HEK293 (cell line): ENCODE results near the gene KRT13.

Source experiments
- BCL6B ChIP-seq: fragments of 450-650 bp; formaldehyde crosslinking; IDR thresholded peaks from 2 replicates; pipeline ENCODE4 v1.5.1; 2017; ENCODE audit warnings: missing biosample characterization, missing genetic modification characterization
- EGR2 ChIP-seq: fragments of 450-650 bp; formaldehyde crosslinking; IDR thresholded peaks from 2 replicates; pipeline ENCODE4 v1.5.1; 2016; ENCODE audit warnings: low read depth, missing biosample characterization, missing genetic modification characterization
- IKZF3 ChIP-seq: fragments of 450-650 bp; IDR thresholded peaks from 2 replicates; pipeline ENCODE4 v1.5.0; 2018; ENCODE audit warnings: missing biosample characterization, mild to moderate bottlenecking, missing genetic modification characterization, moderate library complexity
- KLF1 ChIP-seq: fragments of 450-650 bp; formaldehyde crosslinking; IDR thresholded peaks from 2 replicates; pipeline ENCODE4 v1.5.1; 2016; ENCODE audit warnings: missing biosample characterization, missing genetic modification characterization
- MYNN ChIP-seq: fragments of 450-650 bp; formaldehyde crosslinking; IDR thresholded peaks from 2 replicates; pipeline ENCODE4 v1.5.1; 2016; ENCODE audit warnings: missing biosample characterization, missing genetic modification characterization, borderline replicate concordance
- MZF1 ChIP-seq: fragments of 450-650 bp; formaldehyde crosslinking; IDR thresholded peaks from 2 replicates; pipeline ENCODE4 v1.5.1; 2017; ENCODE audit warnings: missing biosample characterization, missing genetic modification characterization, borderline replicate concordance
- OSR2 ChIP-seq: fragments of 450-650 bp; formaldehyde crosslinking; IDR thresholded peaks from 2 replicates; pipeline ENCODE4 v1.5.1; 2016; ENCODE audit warnings: missing biosample characterization, missing genetic modification characterization
- REPIN1 ChIP-seq: fragments of 450-650 bp; formaldehyde crosslinking; IDR thresholded peaks from 2 replicates; pipeline ENCODE4 v1.5.1; 2017; ENCODE audit warnings: missing biosample characterization, missing genetic modification characterization, low read depth
- SP3 ChIP-seq: fragments of 450-650 bp; formaldehyde crosslinking; IDR thresholded peaks from 2 replicates; pipeline ENCODE4 v1.5.1; 2016; ENCODE audit warnings: missing biosample characterization, missing genetic modification characterization
- ZNF140 ChIP-seq: fragments of 450-650 bp; formaldehyde crosslinking; IDR thresholded peaks from 2 replicates; pipeline ENCODE4 v1.5.1; 2016; ENCODE audit warnings: missing biosample characterization, missing genetic modification characterization
- ZNF146 ChIP-seq: fragments of 450-650 bp; formaldehyde crosslinking; IDR thresholded peaks from 2 replicates; pipeline ENCODE4 v1.5.1; 2016; ENCODE audit warnings: missing biosample characterization, missing genetic modification characterization
- ZNF169 ChIP-seq: fragments of 450-650 bp; formaldehyde crosslinking; IDR thresholded peaks from 2 replicates; pipeline ENCODE4 v1.5.1; 2016; ENCODE audit warnings: missing biosample characterization, missing genetic modification characterization
- ZNF174 ChIP-seq: fragments of 450-650 bp; formaldehyde crosslinking; IDR thresholded peaks from 2 replicates; pipeline ENCODE4 v1.5.0; 2017; ENCODE audit warnings: missing biosample characterization, mild to moderate bottlenecking, missing genetic modification characterization
- ZNF2 ChIP-seq: fragments of 450-650 bp; formaldehyde crosslinking; IDR thresholded peaks from 2 replicates; pipeline ENCODE4 v1.5.1; 2016; ENCODE audit warnings: missing biosample characterization, missing genetic modification characterization
- ZNF23 ChIP-seq: fragments of 450-650 bp; formaldehyde crosslinking; IDR thresholded peaks from 2 replicates; pipeline ENCODE4 v1.5.1; 2016; ENCODE audit warnings: missing biosample characterization, missing genetic modification characterization, borderline replicate concordance
- ZNF354C ChIP-seq: fragments of 450-650 bp; formaldehyde crosslinking; IDR thresholded peaks from 2 replicates; pipeline ENCODE4 v1.5.1; 2016; ENCODE audit warnings: missing biosample characterization, missing genetic modification characterization, low read depth, borderline replicate concordance
- ZNF362 ChIP-seq: fragments of 450-650 bp; formaldehyde crosslinking; IDR thresholded peaks from 2 replicates; pipeline ENCODE4 v1.5.1; 2016; ENCODE audit warnings: missing biosample characterization, missing genetic modification characterization
- ZNF488 ChIP-seq: fragments of 450-650 bp; formaldehyde crosslinking; IDR thresholded peaks from 2 replicates; pipeline ENCODE4 v1.5.1; 2016; ENCODE audit warnings: missing biosample characterization, missing genetic modification characterization
- ZNF501 ChIP-seq: fragments of 450-650 bp; formaldehyde crosslinking; IDR thresholded peaks from 2 replicates; pipeline ENCODE4 v1.5.1; 2016; ENCODE audit warnings: missing biosample characterization, missing genetic modification characterization
- ZNF510 ChIP-seq: fragments of 450-650 bp; formaldehyde crosslinking; IDR thresholded peaks from 2 replicates; pipeline ENCODE4 v1.5.1; 2018; ENCODE audit warnings: mild to moderate bottlenecking, missing genetic modification characterization, missing biosample characterization; ENCODE audit not compliant: insufficient replicate concordance
- ZNF514 ChIP-seq: fragments of 450-650 bp; formaldehyde crosslinking; IDR thresholded peaks from 2 replicates; pipeline ENCODE4 v1.5.1; 2016; ENCODE audit warnings: missing biosample characterization, missing genetic modification characterization
- ZNF521 ChIP-seq: fragments of 450-650 bp; formaldehyde crosslinking; IDR thresholded peaks from 2 replicates; pipeline ENCODE4 v1.5.1; 2017; ENCODE audit warnings: missing biosample characterization, mild to moderate bottlenecking, missing genetic modification characterization
- ZNF548 ChIP-seq: fragments of 450-650 bp; formaldehyde crosslinking; IDR thresholded peaks from 2 replicates; pipeline ENCODE4 v1.5.1; 2016; ENCODE audit warnings: missing biosample characterization, missing genetic modification characterization
- ZNF610 ChIP-seq: fragments of 450-650 bp; formaldehyde crosslinking; IDR thresholded peaks from 2 replicates; pipeline ENCODE4 v1.5.1; 2016; ENCODE audit warnings: missing biosample characterization, missing genetic modification characterization, borderline replicate concordance
- ZNF843 ChIP-seq: fragments of 450-650 bp; formaldehyde crosslinking; IDR thresholded peaks from 2 replicates; pipeline ENCODE4 v1.5.1; 2016; ENCODE audit warnings: missing biosample characterization, missing genetic modification characterization
- ZSCAN30 ChIP-seq: fragments of 450-650 bp; IDR thresholded peaks from 2 replicates; pipeline ENCODE4 v1.5.1; 2018; ENCODE audit warnings: missing biosample characterization, mild to moderate bottlenecking, missing genetic modification characterization, moderate library complexity
- TF ChIP-seq, protein P1 (sequence below): fragments of 450-650 bp; formaldehyde crosslinking; IDR thresholded peaks from 2 replicates; pipeline ENCODE4 v1.5.1; 2016; ENCODE audit warnings: missing biosample characterization, missing genetic modification characterization
- TF ChIP-seq, protein P2 (sequence below): fragments of 450-650 bp; formaldehyde crosslinking; IDR thresholded peaks from 2 replicates; pipeline ENCODE4 v1.5.1; 2016; ENCODE audit warnings: missing biosample characterization, missing genetic modification characterization, borderline replicate concordance

Gene KRT13

GRCh38 chr17:41504246-41504977 is 1.0 kb downstream of the KRT13 start (continued):
- no peak for TF ChIP-seq ZNF510
- TF ChIP-seq, protein P1, sequence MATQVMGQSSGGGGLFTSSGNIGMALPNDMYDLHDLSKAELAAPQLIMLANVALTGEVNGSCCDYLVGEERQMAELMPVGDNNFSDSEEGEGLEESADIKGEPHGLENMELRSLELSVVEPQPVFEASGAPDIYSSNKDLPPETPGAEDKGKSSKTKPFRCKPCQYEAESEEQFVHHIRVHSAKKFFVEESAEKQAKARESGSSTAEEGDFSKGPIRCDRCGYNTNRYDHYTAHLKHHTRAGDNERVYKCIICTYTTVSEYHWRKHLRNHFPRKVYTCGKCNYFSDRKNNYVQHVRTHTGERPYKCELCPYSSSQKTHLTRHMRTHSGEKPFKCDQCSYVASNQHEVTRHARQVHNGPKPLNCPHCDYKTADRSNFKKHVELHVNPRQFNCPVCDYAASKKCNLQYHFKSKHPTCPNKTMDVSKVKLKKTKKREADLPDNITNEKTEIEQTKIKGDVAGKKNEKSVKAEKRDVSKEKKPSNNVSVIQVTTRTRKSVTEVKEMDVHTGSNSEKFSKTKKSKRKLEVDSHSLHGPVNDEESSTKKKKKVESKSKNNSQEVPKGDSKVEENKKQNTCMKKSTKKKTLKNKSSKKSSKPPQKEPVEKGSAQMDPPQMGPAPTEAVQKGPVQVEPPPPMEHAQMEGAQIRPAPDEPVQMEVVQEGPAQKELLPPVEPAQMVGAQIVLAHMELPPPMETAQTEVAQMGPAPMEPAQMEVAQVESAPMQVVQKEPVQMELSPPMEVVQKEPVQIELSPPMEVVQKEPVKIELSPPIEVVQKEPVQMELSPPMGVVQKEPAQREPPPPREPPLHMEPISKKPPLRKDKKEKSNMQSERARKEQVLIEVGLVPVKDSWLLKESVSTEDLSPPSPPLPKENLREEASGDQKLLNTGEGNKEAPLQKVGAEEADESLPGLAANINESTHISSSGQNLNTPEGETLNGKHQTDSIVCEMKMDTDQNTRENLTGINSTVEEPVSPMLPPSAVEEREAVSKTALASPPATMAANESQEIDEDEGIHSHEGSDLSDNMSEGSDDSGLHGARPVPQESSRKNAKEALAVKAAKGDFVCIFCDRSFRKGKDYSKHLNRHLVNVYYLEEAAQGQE (tag by site-specific recombination), result no peak
- no peak for TF ChIP-seq ZNF354C
- no peak for TF ChIP-seq EGR2 (tag by site-specific recombination)
- peak; percentile 69; the same call in 1 of the 2 replicates for TF ChIP-seq BCL6B (tag by site-specific recombination)
- no peak for TF ChIP-seq ZNF169
- no peak for TF ChIP-seq MYNN (tag by site-specific recombination)
- no peak for TF ChIP-seq SP3 (tag by site-specific recombination)
- peak; percentile 76 for TF ChIP-seq IKZF3 (tag by site-specific recombination)
- TF ChIP-seq REPIN1 (tag by site-specific recombination), result no peak
- TF ChIP-seq KLF1 (tag by site-specific recombination), result no peak
- TF ChIP-seq, protein P2, sequence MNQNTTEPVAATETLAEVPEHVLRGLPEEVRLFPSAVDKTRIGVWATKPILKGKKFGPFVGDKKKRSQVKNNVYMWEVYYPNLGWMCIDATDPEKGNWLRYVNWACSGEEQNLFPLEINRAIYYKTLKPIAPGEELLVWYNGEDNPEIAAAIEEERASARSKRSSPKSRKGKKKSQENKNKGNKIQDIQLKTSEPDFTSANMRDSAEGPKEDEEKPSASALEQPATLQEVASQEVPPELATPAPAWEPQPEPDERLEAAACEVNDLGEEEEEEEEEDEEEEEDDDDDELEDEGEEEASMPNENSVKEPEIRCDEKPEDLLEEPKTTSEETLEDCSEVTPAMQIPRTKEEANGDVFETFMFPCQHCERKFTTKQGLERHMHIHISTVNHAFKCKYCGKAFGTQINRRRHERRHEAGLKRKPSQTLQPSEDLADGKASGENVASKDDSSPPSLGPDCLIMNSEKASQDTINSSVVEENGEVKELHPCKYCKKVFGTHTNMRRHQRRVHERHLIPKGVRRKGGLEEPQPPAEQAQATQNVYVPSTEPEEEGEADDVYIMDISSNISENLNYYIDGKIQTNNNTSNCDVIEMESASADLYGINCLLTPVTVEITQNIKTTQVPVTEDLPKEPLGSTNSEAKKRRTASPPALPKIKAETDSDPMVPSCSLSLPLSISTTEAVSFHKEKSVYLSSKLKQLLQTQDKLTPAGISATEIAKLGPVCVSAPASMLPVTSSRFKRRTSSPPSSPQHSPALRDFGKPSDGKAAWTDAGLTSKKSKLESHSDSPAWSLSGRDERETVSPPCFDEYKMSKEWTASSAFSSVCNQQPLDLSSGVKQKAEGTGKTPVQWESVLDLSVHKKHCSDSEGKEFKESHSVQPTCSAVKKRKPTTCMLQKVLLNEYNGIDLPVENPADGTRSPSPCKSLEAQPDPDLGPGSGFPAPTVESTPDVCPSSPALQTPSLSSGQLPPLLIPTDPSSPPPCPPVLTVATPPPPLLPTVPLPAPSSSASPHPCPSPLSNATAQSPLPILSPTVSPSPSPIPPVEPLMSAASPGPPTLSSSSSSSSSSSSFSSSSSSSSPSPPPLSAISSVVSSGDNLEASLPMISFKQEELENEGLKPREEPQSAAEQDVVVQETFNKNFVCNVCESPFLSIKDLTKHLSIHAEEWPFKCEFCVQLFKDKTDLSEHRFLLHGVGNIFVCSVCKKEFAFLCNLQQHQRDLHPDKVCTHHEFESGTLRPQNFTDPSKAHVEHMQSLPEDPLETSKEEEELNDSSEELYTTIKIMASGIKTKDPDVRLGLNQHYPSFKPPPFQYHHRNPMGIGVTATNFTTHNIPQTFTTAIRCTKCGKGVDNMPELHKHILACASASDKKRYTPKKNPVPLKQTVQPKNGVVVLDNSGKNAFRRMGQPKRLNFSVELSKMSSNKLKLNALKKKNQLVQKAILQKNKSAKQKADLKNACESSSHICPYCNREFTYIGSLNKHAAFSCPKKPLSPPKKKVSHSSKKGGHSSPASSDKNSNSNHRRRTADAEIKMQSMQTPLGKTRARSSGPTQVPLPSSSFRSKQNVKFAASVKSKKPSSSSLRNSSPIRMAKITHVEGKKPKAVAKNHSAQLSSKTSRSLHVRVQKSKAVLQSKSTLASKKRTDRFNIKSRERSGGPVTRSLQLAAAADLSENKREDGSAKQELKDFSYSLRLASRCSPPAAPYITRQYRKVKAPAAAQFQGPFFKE (tag by site-specific recombination), result no peak
- peak; percentile 85 for TF ChIP-seq OSR2 (tag by site-specific recombination)
- no peak for TF ChIP-seq ZNF501 (tag by site-specific recombination)
- no peak for TF ChIP-seq ZNF521 (tag by site-specific recombination)
- no peak for TF ChIP-seq ZNF514 (tag by site-specific recombination)
- TF ChIP-seq MZF1 (tag by site-specific recombination), result no peak
- TF ChIP-seq ZNF548 (tag by site-specific recombination), result no peak
- TF ChIP-seq ZNF23 (tag by site-specific recombination), result no peak
- TF ChIP-seq ZNF843 (tag by site-specific recombination), result peak; percentile 95
- peak; percentile 90 for TF ChIP-seq ZNF488 (tag by site-specific recombination)
- TF ChIP-seq ZNF146 (tag by site-specific recombination), result no peak
- TF ChIP-seq ZNF140 (tag by site-specific recombination), result no peak
- no peak for TF ChIP-seq ZNF610 (tag by site-specific recombination)
- TF ChIP-seq ZNF362 (tag by site-specific recombination), result no peak
- TF ChIP-seq ZNF174 (tag by site-specific recombination), result no peak
- peak; percentile 81; the same call in 1 of the 2 replicates for TF ChIP-seq ZSCAN30 (tag by site-specific recombination)
- 0 out of 2 replicates have a peak, but pooled peaks have one; percentile 29 for TF ChIP-seq ZNF2 (tag by site-specific recombination)
